Measurements from ENCODE around the gene AJAP1.

AJAP1 gene

GRCh38 chr1:4778056-4778455 lies 123.6 kb downstream of the AJAP1 start:
- no peak for DNase-seq

GRCh38 chr1:4781646-4782045 lies 127.2 kb downstream of the AJAP1 start:
- no peak for DNase-seq

- DNase-seq, result no peak
Observed at GRCh38 chr1:4784761-4785160, 130.4 kb downstream of the AJAP1 start.

GRCh38 chr1:4786055-4786454 lies 131.6 kb downstream of the AJAP1 start:
- no peak for DNase-seq

- DNase-seq, result no peak
Observed at GRCh38 chr1:4787551-4787950, 133.1 kb downstream of the AJAP1 start.

GRCh38 chr1:4792565-4792964 lies 138.2 kb downstream of the AJAP1 start:
- no peak for DNase-seq

GRCh38 chr1:4794020-4794780 lies 139.8 kb downstream of the AJAP1 start:
- DNase-seq, result no peak

GRCh38 chr1:4796161-4797015 lies 142.0 kb downstream of the AJAP1 start:
- DNase-seq, result no peak

- DNase-seq, result no peak
Observed at GRCh38 chr1:4797016-4797410, 142.6 kb downstream of the AJAP1 start.

GRCh38 chr1:4797429-4797828 lies 143.0 kb downstream of the AJAP1 start:
- DNase-seq, result no peak

- peak; percentile 6 for DNase-seq
Observed at GRCh38 chr1:4801192-4801924, 146.9 kb downstream of the AJAP1 start.

GRCh38 chr1:4802024-4802423 lies 147.6 kb downstream of the AJAP1 start:
- DNase-seq, result no peak

- no peak for DNase-seq
Observed at GRCh38 chr1:4803335-4803734, 148.9 kb downstream of the AJAP1 start.

- no peak for DNase-seq
Observed at GRCh38 chr1:4805987-4806386, 151.6 kb downstream of the AJAP1 start.

GRCh38 chr1:4820543-4820942 lies 166.1 kb downstream of the AJAP1 start:
- DNase-seq, result no peak

GRCh38 chr1:4825800-4826450 lies 171.5 kb downstream of the AJAP1 start:
- peak; percentile 33 for DNase-seq

GRCh38 chr1:4830707-4831106 lies 176.3 kb downstream of the AJAP1 start:
- DNase-seq, result no peak

- no peak for DNase-seq
Observed at GRCh38 chr1:4836574-4836973, 182.2 kb downstream of the AJAP1 start.

GRCh38 chr1:4837031-4837600 lies 182.7 kb downstream of the AJAP1 start:
- DNase-seq, result no peak

- DNase-seq, result no peak
Observed at GRCh38 chr1:4837752-4838151, 183.3 kb downstream of the AJAP1 start.

GRCh38 chr1:4838231-4838630 lies 183.8 kb downstream of the AJAP1 start:
- no peak for DNase-seq

All from fibroblast of upper back skin (primary cell).